Measurements from ENCODE around the gene CACNA2D3. TPM values are rescaled to one million over a fixed set of nuclear protein-coding genes. Genes with fewer than 3 reads are reported as not detected.

The CACNA2D3 gene
- total RNA-seq, 2 experiments from 2014 or later: not detected

DNA sequence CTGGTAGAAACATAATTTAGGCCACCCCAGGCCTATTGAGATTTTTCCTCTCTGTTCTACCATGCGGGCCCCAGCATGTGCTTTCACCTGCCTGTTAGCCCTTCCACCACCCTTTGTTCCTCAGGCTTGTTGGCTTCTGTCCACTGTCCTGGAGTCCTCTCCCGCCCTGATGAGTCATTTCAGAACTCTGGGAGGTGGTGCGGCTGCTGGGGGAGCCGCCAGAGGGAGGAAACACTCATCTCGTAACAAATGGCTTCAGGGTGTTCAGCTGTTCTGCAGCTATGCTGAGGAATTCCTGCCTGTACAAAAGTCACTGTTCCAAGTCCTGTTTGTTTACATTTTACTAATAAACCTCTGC lies 769.2 kb downstream of the CACNA2D3 start:
- Histone ChIP-seq H3K79me2 (ENCODE audit: insufficient read depth, low read depth, low read length) (no peaks in the 10 kb centered on the region), H3K27ac (ENCODE audit: low read depth, low read length, poor library complexity, severe bottlenecking) (no peak overlapping the region), H3K4me3 (ENCODE audit: low read depth, low read length, poor library complexity, severe bottlenecking) (no peak overlapping the region), H3K9me3 (ENCODE audit: low read length) (no peaks in the 10 kb centered on the region), H3K4me2 (ENCODE audit: low read length) (no peak overlapping the region), H3K36me3 (ENCODE audit: insufficient read depth, low read length) (no peaks in the 10 kb centered on the region), H3K9me2 (ENCODE audit: insufficient read depth, low read length) (no peaks in the 10 kb centered on the region), H4K20me1 (ENCODE audit: insufficient read depth, low read length) (no peaks in the 10 kb centered on the region), H3K4me1 (ENCODE audit: insufficient read depth, low read length, poor library complexity, severe bottlenecking) (no peaks in the 10 kb centered on the region), H2AFZ (ENCODE audit: low read length) (no peak overlapping the region)
- no TSS peak for BruUV-seq (replicated peaks)
- intact Hi-C loops (cut with micrococcal nuclease; ENCODE audit: unreplicated experiment): no loop called here
- ChIA-PET POLR2A (interaction anchor here (0.7 kb wide), 1 partner anchor 1119 kb away, joined by 3 read pairs; no protein-coding TSS in a partner anchor), CTCF (ENCODE audit: unreplicated experiment) (no interaction called here)
- DNase-seq (ENCODE audit: low spot score): no peak
- TF ChIP-seq, protein P1, sequence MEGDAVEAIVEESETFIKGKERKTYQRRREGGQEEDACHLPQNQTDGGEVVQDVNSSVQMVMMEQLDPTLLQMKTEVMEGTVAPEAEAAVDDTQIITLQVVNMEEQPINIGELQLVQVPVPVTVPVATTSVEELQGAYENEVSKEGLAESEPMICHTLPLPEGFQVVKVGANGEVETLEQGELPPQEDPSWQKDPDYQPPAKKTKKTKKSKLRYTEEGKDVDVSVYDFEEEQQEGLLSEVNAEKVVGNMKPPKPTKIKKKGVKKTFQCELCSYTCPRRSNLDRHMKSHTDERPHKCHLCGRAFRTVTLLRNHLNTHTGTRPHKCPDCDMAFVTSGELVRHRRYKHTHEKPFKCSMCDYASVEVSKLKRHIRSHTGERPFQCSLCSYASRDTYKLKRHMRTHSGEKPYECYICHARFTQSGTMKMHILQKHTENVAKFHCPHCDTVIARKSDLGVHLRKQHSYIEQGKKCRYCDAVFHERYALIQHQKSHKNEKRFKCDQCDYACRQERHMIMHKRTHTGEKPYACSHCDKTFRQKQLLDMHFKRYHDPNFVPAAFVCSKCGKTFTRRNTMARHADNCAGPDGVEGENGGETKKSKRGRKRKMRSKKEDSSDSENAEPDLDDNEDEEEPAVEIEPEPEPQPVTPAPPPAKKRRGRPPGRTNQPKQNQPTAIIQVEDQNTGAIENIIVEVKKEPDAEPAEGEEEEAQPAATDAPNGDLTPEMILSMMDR (conservative IDR thresholded peaks at IDR 0.05; ENCODE audit: low read length): no peak
- TF ChIP-seq EZH2phosphoT487 (IDR thresholded peaks at IDR 0.05; ENCODE audit: borderline replicate concordance, low read depth, low read length): no peak

GRCh38 chr3:54892168-54892567 lies 769.8 kb downstream of the CACNA2D3 start:
- Histone ChIP-seq H3K4me3 (ENCODE audit: low read depth, low read length, poor library complexity, severe bottlenecking) (no peak overlapping the region), H2AFZ (ENCODE audit: low read length) (no peak overlapping the region), H3K4me2 (ENCODE audit: low read length) (no peak overlapping the region), H3K27ac (ENCODE audit: low read depth, low read length, poor library complexity, severe bottlenecking) (no peak overlapping the region), H4K20me1 (ENCODE audit: insufficient read depth, low read length) (no peaks in the 10 kb centered on the region), H3K9me3 (ENCODE audit: low read length) (no peaks in the 10 kb centered on the region), H3K36me3 (ENCODE audit: insufficient read depth, low read length) (no peaks in the 10 kb centered on the region), H3K79me2 (ENCODE audit: insufficient read depth, low read depth, low read length) (no peaks in the 10 kb centered on the region), H3K4me1 (ENCODE audit: insufficient read depth, low read length, poor library complexity, severe bottlenecking) (no peaks in the 10 kb centered on the region), H3K9me2 (ENCODE audit: insufficient read depth, low read length) (no peaks in the 10 kb centered on the region)
- no peak for DNase-seq (ENCODE audit: low spot score)
- POLR2A ChIA-PET: interaction anchor here (0.7 kb wide), 1 partner anchor 1119 kb away, joined by 3 read pairs; no protein-coding TSS in a partner anchor
- no TSS peak for BruUV-seq (replicated peaks)
- CTCF ChIA-PET (ENCODE audit: unreplicated experiment): no interaction called here
- intact Hi-C loops (cut with micrococcal nuclease; ENCODE audit: unreplicated experiment): no loop called here
- TF ChIP-seq EZH2phosphoT487 (IDR thresholded peaks at IDR 0.05; ENCODE audit: borderline replicate concordance, low read depth, low read length): no peak
- TF ChIP-seq, protein P1 (conservative IDR thresholded peaks at IDR 0.05; ENCODE audit: low read length): no peak

GRCh38 chr3:54895613-54896012 lies 773.3 kb downstream of the CACNA2D3 start:
- POLR2A ChIA-PET: no interaction called here
- no TSS peak for BruUV-seq (replicated peaks)
- H3K4me2 ChIP-seq (ENCODE audit: low read length): no peak overlapping the region
- no peak overlapping the region for H2AFZ ChIP-seq (ENCODE audit: low read length)
- H3K4me3 ChIP-seq (ENCODE audit: low read depth, low read length, poor library complexity, severe bottlenecking): no peak overlapping the region
- H3K36me3 ChIP-seq (ENCODE audit: insufficient read depth, low read length): no peaks in the 10 kb centered on the region
- TF ChIP-seq EZH2phosphoT487 (IDR thresholded peaks at IDR 0.05; ENCODE audit: borderline replicate concordance, low read depth, low read length): no peak
- TF ChIP-seq, protein P1 (conservative IDR thresholded peaks at IDR 0.05; ENCODE audit: low read length): no peak
- no peak overlapping the region for H3K27ac ChIP-seq (ENCODE audit: low read depth, low read length, poor library complexity, severe bottlenecking)
- no peaks in the 10 kb centered on the region for H3K4me1 ChIP-seq (ENCODE audit: insufficient read depth, low read length, poor library complexity, severe bottlenecking)
- H3K9me3 ChIP-seq (ENCODE audit: low read length): no peaks in the 10 kb centered on the region
- H3K9me2 ChIP-seq (ENCODE audit: insufficient read depth, low read length): no peaks in the 10 kb centered on the region
- no peaks in the 10 kb centered on the region for H4K20me1 ChIP-seq (ENCODE audit: insufficient read depth, low read length)
- H3K79me2 ChIP-seq (ENCODE audit: insufficient read depth, low read depth, low read length): no peaks in the 10 kb centered on the region
- DNase-seq (ENCODE audit: low spot score): no peak
- intact Hi-C loops (cut with micrococcal nuclease; ENCODE audit: unreplicated experiment): no loop called here
- CTCF ChIA-PET (ENCODE audit: unreplicated experiment): no interaction called here
